ENCODE measurements around the gene HECTD1. TPM values are rescaled to one million over a fixed set of nuclear protein-coding genes. Genes with fewer than 3 reads are reported as not detected.

Gene HECTD1
- total and polyA plus RNA-seq, 9 of the 15 experiments (the other 6 are each of a cell fraction or from before 2014, with no cell fraction given), result 27.9 to 111 (median 78.1) TPM

GRCh38 chr14:31164115-31164514, 43.5 kb downstream of the HECTD1 start:
- no peaks in the 10 kb centered on the region for H3K9me1 ChIP-seq (ENCODE audit: control insufficient read depth, insufficient read depth, low read length)
- no TSS peak for BruUV-seq (replicated peaks)
- CTCF ChIA-PET (ENCODE audit: low intra/inter-chr PET ratio), result no interaction called here
- peaks cover 69% of the 10 kb centered on the region for H3K36me3 ChIP-seq (ENCODE audit: control insufficient read depth, insufficient read depth, low read length)
- no peak overlapping the region for H3K4me3 ChIP-seq
- H3K27ac ChIP-seq (ENCODE audit: extremely low read depth, low read depth, low read length), result no peak overlapping the region
- no peaks in the 10 kb centered on the region for H3K27me3 ChIP-seq (ENCODE audit: control insufficient read depth in 2 of 2, insufficient read depth in 2 of 2, low read length in 2 of 2)
- no peak overlapping the region for H3K4me2 ChIP-seq (ENCODE audit: insufficient read depth, low read length)
- 93% methylated on average over 4 of the region's 4 CpGs for WGBS (ENCODE audit: insufficient coverage, low coverage, missing lambda C conversion rate)
- H3K9me3 ChIP-seq (replicated peaks; ENCODE audit: control insufficient read depth, insufficient read depth, low read depth, low read length), result no peaks in the 10 kb centered on the region
- DNase-seq (ENCODE audit: extremely low read depth in 1 of 4, low spot score in 3 of 4), result no peak
- no peak for TF ChIP-seq CTBP1 (IDR thresholded peaks at IDR 0.05; ENCODE audit: borderline replicate concordance)
- TF ChIP-seq CSDE1 (IDR thresholded peaks at IDR 0.05), result no peak
- TF ChIP-seq ZNF121 (CRISPR knock-in tag; conservative IDR thresholded peaks at IDR 0.05), result no peak
- no peak for TF ChIP-seq POLR3G (IDR thresholded peaks at IDR 0.05; ENCODE audit: extremely low read depth, insufficient read length, insufficient replicate concordance)
- no peak for TF ChIP-seq BHLHE40 (IDR thresholded peaks at IDR 0.05; ENCODE audit: low read length)
- TF ChIP-seq EZH2 (IDR thresholded peaks at IDR 0.05; ENCODE audit: borderline replicate concordance, low read depth, low read length), result no peak
- no peak for TF ChIP-seq BRD9 (IDR thresholded peaks at IDR 0.05; ENCODE audit: low read depth, partially characterized antibody)
- TF ChIP-seq GTF2E2 (tag; IDR thresholded peaks at IDR 0.05), result no peak
- TF ChIP-seq, protein P1, sequence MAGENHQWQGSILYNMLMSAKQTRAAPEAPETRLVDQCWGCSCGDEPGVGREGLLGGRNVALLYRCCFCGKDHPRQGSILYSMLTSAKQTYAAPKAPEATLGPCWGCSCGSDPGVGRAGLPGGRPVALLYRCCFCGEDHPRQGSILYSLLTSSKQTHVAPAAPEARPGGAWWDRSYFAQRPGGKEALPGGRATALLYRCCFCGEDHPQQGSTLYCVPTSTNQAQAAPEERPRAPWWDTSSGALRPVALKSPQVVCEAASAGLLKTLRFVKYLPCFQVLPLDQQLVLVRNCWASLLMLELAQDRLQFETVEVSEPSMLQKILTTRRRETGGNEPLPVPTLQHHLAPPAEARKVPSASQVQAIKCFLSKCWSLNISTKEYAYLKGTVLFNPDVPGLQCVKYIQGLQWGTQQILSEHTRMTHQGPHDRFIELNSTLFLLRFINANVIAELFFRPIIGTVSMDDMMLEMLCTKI (IDR thresholded peaks at IDR 0.05; ENCODE audit: partially characterized antibody), result no peak
- in situ Hi-C loops (cut with MboI), result no loop called here
- no peak for FAIRE-seq
- no peak overlapping the region for H2AFZ ChIP-seq (ENCODE audit: low read depth, low read length)
- no peak overlapping the region for H3K9ac ChIP-seq (ENCODE audit: insufficient read depth in 1 of 2, low read depth in 2 of 2, low read length in 2 of 2)
- no peaks in the 10 kb centered on the region for H3K4me1 ChIP-seq (replicated peaks in 1 of 2; ENCODE audit: control insufficient read depth in 2 of 2, insufficient read depth in 2 of 2, low read length in 2 of 2)
- no peaks in the 10 kb centered on the region for H3K79me2 ChIP-seq (ENCODE audit: control insufficient read depth, insufficient read depth, low read length)
- POLR2A ChIA-PET, result no interaction called here
- no peak for ATAC-seq
- no peaks in the 10 kb centered on the region for H4K20me1 ChIP-seq (replicated peaks; ENCODE audit: control insufficient read depth, insufficient read depth, low read length)
- intact Hi-C loops (cut with micrococcal nuclease), result no loop called here

Measured in K562 (cell line).